ENCODE results near the gene ACACA. TPM values are rescaled to one million over a fixed set of nuclear protein-coding genes. Genes with fewer than 3 reads are reported as not detected.

ACACA gene
- total and polyA plus RNA-seq, 9 of the 15 experiments (the other 6 are each of a cell fraction or from before 2014, with no cell fraction given) = 35.9 to 135 (median 88.4) TPM

DNA sequence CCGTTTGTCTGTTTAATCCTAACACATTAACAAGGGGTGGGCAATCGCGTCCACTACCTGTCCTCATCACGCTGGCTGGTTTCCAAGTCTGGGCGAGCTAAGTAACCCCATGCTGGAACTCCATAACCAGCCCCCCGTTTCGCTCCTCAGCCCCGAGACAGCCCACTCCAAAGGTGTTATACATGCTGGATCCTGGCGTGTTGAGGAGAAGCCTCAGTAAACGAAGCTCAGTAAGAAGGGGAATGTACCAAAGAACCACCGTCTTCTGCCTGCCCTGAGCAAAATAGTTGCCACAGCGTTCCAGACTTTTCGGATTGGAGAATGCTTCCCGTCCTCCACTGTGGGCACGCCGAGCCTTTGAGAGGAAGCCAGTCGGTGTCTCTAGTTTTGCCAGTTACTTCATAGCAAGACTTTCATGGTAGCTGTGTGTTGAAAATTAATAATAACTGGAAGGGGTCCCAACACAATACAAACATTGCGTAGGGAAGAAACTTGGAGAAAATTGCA is 46.9 kb downstream of the ACACA start (continued):
- TF ChIP-seq L3MBTL2 (IDR thresholded peaks at IDR 0.05) = peak; percentile 89
- TF ChIP-seq, protein P1, sequence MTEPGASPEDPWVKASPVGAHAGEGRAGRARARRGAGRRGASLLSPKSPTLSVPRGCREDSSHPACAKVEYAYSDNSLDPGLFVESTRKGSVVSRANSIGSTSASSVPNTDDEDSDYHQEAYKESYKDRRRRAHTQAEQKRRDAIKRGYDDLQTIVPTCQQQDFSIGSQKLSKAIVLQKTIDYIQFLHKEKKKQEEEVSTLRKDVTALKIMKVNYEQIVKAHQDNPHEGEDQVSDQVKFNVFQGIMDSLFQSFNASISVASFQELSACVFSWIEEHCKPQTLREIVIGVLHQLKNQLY (CRISPR knock-in tag; conservative IDR thresholded peaks at IDR 0.05) = no peak
- TF ChIP-seq JUND (IDR thresholded peaks at IDR 0.05; ENCODE audit: borderline replicate concordance, low read depth, low read length) = no peak
- no peak for TF ChIP-seq JUND (tag; IDR thresholded peaks at IDR 0.05; ENCODE audit: borderline replicate concordance, low read depth, low read length)
- TF ChIP-seq, protein P2, sequence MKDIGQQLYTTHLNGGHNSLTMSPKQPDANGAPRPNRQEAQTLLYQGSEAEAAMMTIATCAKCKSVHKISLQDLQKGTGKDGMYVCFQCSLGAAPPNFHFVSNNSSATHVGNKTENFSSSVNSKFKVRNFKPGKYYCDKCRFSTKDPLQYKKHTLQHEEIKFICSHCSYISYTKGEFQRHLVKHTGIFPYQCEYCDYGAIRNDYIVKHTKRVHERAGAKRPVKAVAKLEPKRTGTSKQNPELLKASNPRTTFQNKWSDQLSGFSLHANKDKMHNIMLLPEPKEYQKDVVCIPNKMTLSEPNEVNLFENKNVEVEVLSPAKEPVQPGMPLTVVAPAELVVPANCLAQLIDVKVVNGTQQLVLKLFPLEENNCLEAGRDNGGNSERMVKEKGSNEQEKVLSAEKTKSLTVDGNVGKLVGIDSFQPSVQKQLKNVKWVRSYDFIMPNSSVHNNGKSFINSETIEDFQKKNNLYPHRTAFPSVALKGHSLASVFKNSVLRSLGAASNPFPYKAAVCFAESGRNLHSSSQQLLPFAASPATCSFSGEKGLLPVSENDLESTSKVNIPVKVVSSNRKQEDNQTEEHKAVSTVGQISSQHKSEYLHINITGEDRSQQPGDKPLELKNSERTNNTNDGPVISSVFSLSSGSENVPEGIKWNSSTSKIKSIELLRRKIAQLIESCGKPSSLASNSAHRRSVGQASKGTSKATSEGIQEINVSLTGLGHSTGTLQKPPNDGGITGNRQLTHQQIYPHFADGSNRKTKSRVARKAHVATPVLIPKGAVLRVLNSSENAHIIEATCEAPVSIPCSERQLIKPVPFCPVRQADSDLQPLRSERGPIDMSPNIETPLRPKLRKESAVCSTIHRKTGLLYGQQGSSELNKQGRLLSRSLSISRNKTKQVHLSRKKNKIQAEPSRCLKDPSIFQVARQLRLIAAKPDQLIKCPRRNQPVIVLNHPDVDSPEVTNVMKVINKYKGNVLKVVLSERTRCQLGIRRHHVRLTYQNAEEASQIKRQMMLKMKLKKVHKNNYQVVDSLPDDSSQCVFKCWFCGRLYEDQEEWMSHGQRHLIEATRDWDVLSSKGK (CRISPR knock-in tag; IDR thresholded peaks at IDR 0.05) = no peak
- TF ChIP-seq EWSR1 (IDR thresholded peaks at IDR 0.05; ENCODE audit: borderline replicate concordance, low read depth, partially characterized antibody) = no peak
- TF ChIP-seq NRF1 (conservative IDR thresholded peaks at IDR 0.05 in 1 of 2, IDR thresholded peaks at IDR 0.05 in 1 of 2) = peak in 1 of 2 experiments; percentile 7; a peak in 1 of 4 replicates
- TF ChIP-seq, protein P3, sequence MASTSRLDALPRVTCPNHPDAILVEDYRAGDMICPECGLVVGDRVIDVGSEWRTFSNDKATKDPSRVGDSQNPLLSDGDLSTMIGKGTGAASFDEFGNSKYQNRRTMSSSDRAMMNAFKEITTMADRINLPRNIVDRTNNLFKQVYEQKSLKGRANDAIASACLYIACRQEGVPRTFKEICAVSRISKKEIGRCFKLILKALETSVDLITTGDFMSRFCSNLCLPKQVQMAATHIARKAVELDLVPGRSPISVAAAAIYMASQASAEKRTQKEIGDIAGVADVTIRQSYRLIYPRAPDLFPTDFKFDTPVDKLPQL (IDR thresholded peaks at IDR 0.05; ENCODE audit: extremely low read depth, insufficient read length) = no peak
- TF ChIP-seq, protein P4, sequence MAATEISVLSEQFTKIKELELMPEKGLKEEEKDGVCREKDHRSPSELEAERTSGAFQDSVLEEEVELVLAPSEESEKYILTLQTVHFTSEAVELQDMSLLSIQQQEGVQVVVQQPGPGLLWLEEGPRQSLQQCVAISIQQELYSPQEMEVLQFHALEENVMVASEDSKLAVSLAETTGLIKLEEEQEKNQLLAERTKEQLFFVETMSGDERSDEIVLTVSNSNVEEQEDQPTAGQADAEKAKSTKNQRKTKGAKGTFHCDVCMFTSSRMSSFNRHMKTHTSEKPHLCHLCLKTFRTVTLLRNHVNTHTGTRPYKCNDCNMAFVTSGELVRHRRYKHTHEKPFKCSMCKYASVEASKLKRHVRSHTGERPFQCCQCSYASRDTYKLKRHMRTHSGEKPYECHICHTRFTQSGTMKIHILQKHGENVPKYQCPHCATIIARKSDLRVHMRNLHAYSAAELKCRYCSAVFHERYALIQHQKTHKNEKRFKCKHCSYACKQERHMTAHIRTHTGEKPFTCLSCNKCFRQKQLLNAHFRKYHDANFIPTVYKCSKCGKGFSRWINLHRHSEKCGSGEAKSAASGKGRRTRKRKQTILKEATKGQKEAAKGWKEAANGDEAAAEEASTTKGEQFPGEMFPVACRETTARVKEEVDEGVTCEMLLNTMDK (IDR thresholded peaks at IDR 0.05; ENCODE audit: borderline replicate concordance, insufficient read depth, low read depth, low read length, poor library complexity, severe bottlenecking) = no peak
- no peak for TF ChIP-seq PHF8 (IDR thresholded peaks at IDR 0.05; ENCODE audit: borderline replicate concordance, low read length)
- TF ChIP-seq, protein P5, sequence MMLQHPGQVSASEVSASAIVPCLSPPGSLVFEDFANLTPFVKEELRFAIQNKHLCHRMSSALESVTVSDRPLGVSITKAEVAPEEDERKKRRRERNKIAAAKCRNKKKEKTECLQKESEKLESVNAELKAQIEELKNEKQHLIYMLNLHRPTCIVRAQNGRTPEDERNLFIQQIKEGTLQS (IDR thresholded peaks at IDR 0.05) = no peak
- TF ChIP-seq, protein P5 (CRISPR knock-in tag; conservative IDR thresholded peaks at IDR 0.05) = no peak
- TF ChIP-seq MEF2D (tag; conservative IDR thresholded peaks at IDR 0.05; ENCODE audit: low read depth) = 0 out of 2 replicates have a peak, but pooled peaks have one; percentile 32
- TF ChIP-seq, protein P6, sequence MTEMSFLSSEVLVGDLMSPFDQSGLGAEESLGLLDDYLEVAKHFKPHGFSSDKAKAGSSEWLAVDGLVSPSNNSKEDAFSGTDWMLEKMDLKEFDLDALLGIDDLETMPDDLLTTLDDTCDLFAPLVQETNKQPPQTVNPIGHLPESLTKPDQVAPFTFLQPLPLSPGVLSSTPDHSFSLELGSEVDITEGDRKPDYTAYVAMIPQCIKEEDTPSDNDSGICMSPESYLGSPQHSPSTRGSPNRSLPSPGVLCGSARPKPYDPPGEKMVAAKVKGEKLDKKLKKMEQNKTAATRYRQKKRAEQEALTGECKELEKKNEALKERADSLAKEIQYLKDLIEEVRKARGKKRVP (CRISPR knock-in tag; IDR thresholded peaks at IDR 0.05) = no peak
- TF ChIP-seq, protein P7, sequence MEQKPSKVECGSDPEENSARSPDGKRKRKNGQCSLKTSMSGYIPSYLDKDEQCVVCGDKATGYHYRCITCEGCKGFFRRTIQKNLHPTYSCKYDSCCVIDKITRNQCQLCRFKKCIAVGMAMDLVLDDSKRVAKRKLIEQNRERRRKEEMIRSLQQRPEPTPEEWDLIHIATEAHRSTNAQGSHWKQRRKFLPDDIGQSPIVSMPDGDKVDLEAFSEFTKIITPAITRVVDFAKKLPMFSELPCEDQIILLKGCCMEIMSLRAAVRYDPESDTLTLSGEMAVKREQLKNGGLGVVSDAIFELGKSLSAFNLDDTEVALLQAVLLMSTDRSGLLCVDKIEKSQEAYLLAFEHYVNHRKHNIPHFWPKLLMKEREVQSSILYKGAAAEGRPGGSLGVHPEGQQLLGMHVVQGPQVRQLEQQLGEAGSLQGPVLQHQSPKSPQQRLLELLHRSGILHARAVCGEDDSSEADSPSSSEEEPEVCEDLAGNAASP (IDR thresholded peaks at IDR 0.05) = no peak
- no peak for TF ChIP-seq ZNF551 (CRISPR knock-in tag; IDR thresholded peaks at IDR 0.05)

Measured in K562 (cell line).